HG03354 (cell line): ENCODE results near the gene ELF4.
A peak's percentile ranks its signal among the peaks of the same experiment; 100 is the strongest.

Source experiments
- ATAC-seq: cut with Tn5 transposase; IDR thresholded peaks from one replicate; pipeline ENCODE4 v1.9.1; 2021; ENCODE audit warnings: mild to moderate bottlenecking; ENCODE audit not compliant: unreplicated experiment, poor library complexity, severe bottlenecking

Gene ELF4

GRCh38 chrX:130110379-130111219 is at the start of gene ELF4:
Gene ELF4, minus strand, starts transcription at chrX:130110497. Its CDS starts 29,167 bp downstream, at chrX:130081330.
- peak; percentile 38 for ATAC-seq

- no peak for ATAC-seq
Measured at GRCh38 chrX:130159776-130160175, 49.5 kb upstream of the ELF4 start.

- ATAC-seq = no peak
Measured at GRCh38 chrX:130158311-130158710, 48.0 kb upstream of the ELF4 start.

- ATAC-seq = no peak
Measured at GRCh38 chrX:130155564-130155963, 45.3 kb upstream of the ELF4 start.

GRCh38 chrX:130147631-130148030 is 37.3 kb upstream of the ELF4 start:
- no peak for ATAC-seq

GRCh38 chrX:130145123-130145522 is 34.8 kb upstream of the ELF4 start:
- no peak for ATAC-seq

GRCh38 chrX:130144509-130144908 is 34.2 kb upstream of the ELF4 start:
- ATAC-seq = no peak

- ATAC-seq = no peak
Measured at GRCh38 chrX:130139474-130140201, 29.3 kb upstream of the ELF4 start.

- no peak for ATAC-seq
Measured at GRCh38 chrX:130136961-130137360, 26.7 kb upstream of the ELF4 start.

GRCh38 chrX:130136496-130136895 is 26.2 kb upstream of the ELF4 start:
- no peak for ATAC-seq

GRCh38 chrX:130130990-130131389 is 20.7 kb upstream of the ELF4 start:
- ATAC-seq = no peak

GRCh38 chrX:130125091-130125874 is 15.0 kb upstream of the ELF4 start:
- no peak for ATAC-seq

GRCh38 chrX:130124577-130124976 is 14.3 kb upstream of the ELF4 start:
- ATAC-seq = no peak

- ATAC-seq = no peak
Measured at GRCh38 chrX:130121505-130121800, 11.2 kb upstream of the ELF4 start.

- ATAC-seq = peak; percentile 75
Measured at GRCh38 chrX:130120746-130121504, 10.6 kb upstream of the ELF4 start.

GRCh38 chrX:130120321-130120731 is 10.0 kb upstream of the ELF4 start:
- ATAC-seq = peak; percentile 48

- no peak for ATAC-seq
Measured at GRCh38 chrX:130119312-130119898, 9.1 kb upstream of the ELF4 start.

- no peak for ATAC-seq
Measured at GRCh38 chrX:130118441-130119311, 8.4 kb upstream of the ELF4 start.
